Bone marrow (tissue), 2 donors: ENCODE measurements around the gene TBXAS1.

Experiments
- DNase-seq, 2 donors: peaks; one replicate each; lab custom pipeline; 2025; lab: John Stamatoyannopoulos, UW

TBXAS1 gene

DNA sequence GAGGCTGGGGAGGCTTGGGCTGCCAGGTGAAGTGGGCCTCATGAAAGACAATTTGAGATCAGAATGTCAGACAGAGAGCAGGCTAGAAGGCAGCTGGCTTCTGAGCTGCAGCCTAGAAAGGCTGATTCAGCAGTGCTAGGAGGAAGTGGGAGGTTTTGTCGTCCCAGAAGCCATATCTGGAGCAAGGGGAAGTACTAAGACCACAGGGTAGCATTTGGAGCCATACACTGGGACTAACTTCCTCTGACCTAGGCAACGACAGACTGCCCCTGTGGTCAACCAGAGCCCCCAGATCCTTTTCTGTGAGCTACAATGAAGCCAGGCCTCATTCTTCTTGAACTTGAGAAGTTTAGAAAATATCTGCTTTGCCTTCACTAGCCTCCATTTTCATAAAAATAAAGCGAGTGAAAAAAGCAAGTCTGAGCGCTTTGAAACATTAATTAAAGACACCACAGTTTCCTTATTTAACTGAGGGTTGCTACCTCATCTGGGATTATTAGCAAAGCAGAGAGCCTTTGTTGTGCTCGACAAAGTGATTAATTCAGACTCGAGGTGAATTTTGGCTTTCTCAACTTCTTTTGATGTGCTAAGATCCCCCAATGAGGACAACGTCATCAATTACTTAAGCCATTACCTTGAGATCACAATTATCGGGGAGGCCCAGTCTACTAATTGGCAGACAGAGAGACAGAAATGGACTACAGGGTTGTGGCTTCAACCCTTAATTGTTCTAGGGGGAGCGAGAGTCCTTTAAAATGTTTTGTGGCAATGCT, 26.6 kb downstream of the TBXAS1 start:
- DNase-seq = peak; percentile 30 to 89

GRCh38 chr7:139857791-139858190, 28.7 kb downstream of the TBXAS1 start:
- no peak for DNase-seq

- peak; percentile 33 to 84 for DNase-seq
Observed at GRCh38 chr7:139860090-139860775, 31.2 kb downstream of the TBXAS1 start.

DNA sequence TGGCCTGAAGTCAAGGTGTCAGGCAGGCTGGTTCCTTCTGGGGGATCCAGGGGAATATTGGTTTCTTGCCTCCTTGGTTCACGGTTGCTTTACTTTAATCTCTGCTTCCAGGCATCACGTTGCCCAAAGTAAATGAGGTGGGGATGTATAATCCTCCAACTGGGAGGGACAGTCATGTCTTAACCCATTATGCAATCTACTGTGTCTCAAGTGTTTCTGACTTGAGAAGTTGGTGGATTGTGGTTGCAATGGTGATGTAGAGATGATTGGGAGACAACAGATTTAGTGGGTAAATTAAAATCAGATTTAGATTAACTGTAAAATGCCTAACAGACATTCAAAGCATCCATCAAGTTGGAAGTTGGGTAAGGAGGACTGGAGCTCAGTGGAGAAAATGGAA, 32.7 kb downstream of the TBXAS1 start:
- DNase-seq = no peak

DNA sequence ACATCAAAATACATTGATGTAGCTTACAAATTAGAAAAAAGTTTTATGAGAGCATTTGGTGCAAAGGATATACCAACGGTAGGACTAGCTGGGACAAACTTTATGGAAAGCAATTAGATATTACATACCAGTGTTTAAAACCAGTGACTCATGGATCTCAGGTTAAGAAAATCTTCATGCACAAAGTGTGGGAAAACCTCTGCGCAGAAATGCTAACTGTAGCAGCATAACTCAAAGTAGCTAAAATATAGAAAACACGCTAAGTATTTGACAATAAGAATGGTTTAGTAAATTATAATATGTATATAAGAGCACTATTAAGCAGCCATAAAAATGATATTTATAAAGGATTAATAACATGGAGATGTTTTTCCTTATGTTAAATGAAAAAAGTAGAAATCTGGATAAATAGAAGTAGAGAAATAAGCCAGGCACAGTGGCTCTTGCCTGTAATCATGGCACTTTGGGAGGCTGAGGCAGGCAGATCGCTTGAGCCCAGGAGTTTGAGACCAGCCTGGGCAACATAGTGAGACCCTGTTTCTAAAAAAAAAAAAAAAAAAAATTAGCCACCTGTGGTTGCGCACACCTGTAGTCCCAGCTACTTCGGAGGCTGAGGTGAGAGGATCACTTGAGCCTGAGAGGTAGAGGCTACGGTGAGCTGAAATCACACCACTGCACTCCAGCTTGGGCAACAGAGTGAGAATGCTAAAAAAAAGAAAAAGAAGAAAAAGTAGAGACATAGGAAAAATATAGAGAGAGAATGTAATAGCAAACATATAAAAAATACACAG, 37.2 kb downstream of the TBXAS1 start:
- DNase-seq = no peak

DNA sequence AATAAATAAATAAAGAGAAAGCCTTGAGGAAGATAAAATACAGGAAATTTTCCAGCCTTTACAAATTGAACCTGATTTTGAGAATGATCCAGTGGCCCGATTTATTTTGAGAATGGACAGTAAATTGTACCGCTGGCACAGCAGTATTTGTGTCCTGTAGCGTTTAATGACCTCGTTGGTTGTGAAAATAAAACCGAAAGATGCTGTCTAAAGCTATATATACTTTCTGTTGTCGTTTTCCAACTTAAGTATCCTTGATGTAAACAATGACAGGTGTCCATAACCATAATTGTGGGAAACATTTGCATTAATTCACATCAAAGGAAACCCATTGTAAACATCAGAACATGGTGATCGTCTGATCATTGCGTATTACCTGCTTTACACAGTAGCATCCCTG, 38.8 kb downstream of the TBXAS1 start:
- DNase-seq = no peak

GRCh38 chr7:139869886-139870285, 40.8 kb downstream of the TBXAS1 start:
- no peak for DNase-seq

DNA sequence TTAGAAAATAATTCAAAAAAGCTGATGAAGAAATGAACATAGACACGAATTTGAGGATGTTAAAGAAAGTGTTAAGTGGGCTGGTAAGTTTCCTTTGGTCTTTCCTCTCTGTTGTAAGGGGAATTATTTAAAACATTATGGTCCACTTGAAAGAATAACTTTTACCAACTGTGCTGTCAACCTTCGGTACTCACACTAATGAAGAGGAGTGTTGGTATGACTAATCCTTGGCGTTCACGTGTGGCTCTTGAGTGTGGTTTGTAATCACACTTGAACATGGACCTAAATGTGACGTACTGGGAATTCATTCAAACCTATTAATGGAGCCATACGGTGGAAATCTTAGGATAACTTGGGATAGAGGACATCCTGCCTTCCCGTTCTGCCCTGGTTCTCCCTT, 41.3 kb downstream of the TBXAS1 start:
- DNase-seq = no peak

DNA sequence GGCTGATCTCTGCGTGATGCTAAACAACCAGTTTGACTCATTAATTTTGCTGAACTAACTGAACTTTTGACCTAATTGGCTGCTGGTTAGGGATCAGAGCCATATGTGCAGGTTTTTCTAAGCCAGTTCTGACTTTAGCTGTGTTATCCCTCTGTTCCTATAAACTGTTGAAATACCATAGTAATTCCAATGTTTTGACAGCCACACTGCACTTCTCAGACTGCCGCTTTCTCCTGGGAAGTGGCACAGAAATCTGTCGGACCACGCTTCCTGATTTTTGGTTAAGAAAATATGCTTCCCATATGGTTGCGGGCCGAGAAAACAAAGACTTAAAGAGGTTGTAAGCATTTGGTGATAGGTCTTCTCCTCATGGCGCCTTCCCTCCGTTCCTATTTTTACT, 42.3 kb downstream of the TBXAS1 start:
- DNase-seq = no peak

- no peak for DNase-seq
Observed at GRCh38 chr7:139871820-139872219, 42.8 kb downstream of the TBXAS1 start.

DNA sequence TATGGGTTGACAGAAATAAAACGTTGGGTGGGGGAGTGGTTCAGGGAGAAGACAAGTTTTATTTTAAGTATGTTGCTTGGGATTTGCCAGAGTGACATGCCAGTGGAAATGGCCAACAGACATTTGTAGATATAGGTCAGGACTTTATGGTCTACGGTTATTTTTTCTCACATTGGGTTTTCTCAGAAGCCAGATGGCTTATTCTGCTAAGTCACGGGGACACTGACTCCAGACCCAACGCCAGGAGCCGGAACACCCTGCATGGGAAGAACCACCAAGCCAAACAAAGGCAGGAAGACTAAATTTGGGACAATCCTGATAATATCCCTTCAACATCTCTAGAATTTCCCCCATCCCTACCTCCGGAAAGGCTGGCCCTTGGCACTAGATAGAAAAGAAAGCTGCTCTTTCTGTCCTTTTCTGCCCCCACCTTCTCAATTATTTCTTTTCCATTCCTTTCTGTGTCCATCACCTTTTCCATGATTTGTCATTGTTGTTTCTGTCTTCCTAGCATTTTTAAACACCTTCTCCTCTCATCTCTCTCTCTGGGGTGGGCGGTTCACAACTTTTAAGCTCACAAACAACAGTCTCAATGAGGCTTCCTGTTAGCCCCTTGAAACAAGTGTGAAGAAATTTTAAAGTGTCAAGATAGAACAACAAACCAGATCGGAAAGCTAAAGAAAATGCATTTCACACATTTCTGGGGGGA, 44.7 kb downstream of the TBXAS1 start:
- no peak for DNase-seq

- DNase-seq = no peak
Observed at GRCh38 chr7:139874302-139874629, 45.2 kb downstream of the TBXAS1 start.

GRCh38 chr7:139875821-139876241, 46.8 kb downstream of the TBXAS1 start:
- no peak for DNase-seq

- DNase-seq = no peak
Observed at GRCh38 chr7:139876622-139877283, 47.7 kb downstream of the TBXAS1 start.

- no peak for DNase-seq
Observed at GRCh38 chr7:139883814-139884213, 54.8 kb downstream of the TBXAS1 start.

DNA sequence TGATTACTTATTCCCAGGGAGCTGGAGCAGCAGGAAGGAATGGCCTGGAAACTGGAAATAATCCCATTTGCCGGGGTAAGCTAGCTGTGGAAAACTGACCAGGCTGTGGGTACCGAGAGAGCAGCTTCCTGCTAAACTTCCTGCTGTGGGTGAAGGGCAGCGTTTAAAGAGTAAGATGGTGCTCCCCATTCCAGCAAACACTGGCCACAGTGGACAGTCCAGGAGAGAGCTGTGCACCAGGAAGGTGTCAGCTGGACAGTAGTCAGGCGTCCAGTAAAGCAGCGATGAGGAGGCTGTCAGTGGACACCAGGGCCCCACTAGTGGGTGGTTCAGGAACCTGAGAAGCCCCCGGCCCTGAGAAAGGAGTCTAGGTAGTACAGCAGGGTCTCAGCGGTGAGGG, 55.4 kb downstream of the TBXAS1 start:
- DNase-seq = no peak

DNA sequence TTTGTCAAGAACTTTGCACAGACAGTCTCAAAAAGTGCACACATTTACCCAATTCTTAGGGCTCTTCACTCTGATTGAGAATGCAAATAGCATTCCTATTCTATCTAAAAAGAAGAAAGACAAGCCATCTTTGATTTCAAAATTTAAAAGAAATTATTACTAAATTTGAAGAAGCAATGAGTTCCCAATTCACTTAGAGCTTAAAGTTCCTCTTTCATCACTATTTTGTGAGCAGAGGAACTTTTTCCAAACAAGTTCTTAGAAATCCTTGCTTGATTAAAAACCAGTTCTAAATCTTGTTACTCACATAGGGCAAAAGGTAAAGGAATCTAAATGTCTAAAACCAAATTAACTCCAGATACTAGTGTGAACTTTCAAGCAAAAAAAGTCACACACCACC, 56.4 kb downstream of the TBXAS1 start:
- no peak for DNase-seq

DNA sequence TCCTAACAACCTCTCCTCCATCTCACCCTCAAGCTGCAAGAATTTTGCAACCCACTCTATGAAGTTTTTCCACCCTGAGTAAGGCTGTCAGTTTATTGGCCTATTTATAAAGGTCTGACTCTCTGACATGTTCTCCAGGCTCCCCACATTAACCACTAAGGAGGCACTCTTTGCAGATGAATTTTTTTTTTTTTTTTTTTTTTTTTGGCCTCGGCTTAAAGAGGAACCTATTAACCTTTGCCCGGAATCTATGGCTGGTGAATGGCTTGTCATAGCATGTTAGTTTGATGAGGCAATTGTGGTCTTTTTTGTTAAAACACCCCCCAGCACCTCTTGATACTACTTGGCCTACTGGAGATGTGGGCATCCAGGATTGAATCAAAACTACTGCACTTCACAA, 57.1 kb downstream of the TBXAS1 start:
- DNase-seq = peak in 1 of 2 donors; percentile 19

DNA sequence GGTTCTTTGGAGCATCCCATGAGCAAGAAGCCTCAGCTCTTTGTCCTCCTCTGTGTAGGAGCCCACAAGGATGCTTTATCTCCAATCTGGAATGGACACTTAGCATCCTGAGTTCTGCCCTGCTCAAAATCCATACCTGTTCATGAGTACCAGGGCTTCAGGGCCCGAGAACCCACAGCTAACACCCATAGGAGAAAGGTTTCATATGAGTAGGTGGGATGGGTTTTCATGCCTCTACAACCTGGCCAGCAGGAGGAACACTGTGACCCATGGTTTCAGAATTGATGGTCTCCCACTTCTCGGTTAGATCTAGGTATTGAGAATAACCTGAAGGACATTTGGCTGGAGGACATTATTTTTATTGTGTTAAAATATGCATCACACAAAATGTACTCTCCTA, 57.8 kb downstream of the TBXAS1 start:
- DNase-seq = no peak

- peak in 1 of 2 donors; percentile 66 for DNase-seq
Observed at GRCh38 chr7:139887992-139888481, 59.0 kb downstream of the TBXAS1 start.

- DNase-seq = no peak
Observed at GRCh38 chr7:139889186-139889871, 60.3 kb downstream of the TBXAS1 start.
